Urinary bladder (tissue), 4 donors: ENCODE data around the gene IQSEC1. TPM values are rescaled to one million over a fixed set of nuclear protein-coding genes. Genes with fewer than 3 reads are reported as not detected.

Source experiments
- DNase-seq: peaks from one replicate; pipeline ENCODE4 v3.0.0-alpha.2; 2015; ENCODE audit errors: extremely low spot score
- H3K27ac ChIP-seq: one replicate; pipeline ENCODE4 v1.5.1; 2013; ENCODE audit warnings: low read depth, mild to moderate bottlenecking, moderate library complexity
- H3K36me3 ChIP-seq: one replicate; pipeline ENCODE4 v1.6.1; 2013; ENCODE audit warnings: mild to moderate bottlenecking, moderate library complexity; ENCODE audit not compliant: insufficient read depth
- H3K4me1 ChIP-seq: one replicate; pipeline ENCODE4 v1.6.1; 2013; ENCODE audit warnings: mild to moderate bottlenecking, moderate library complexity; ENCODE audit not compliant: insufficient read depth
- H3K4me3 ChIP-seq: one replicate; pipeline ENCODE4 v1.5.1; 2013; ENCODE audit warnings: low read depth, low read length
- WGBS: extraction: QIAGEN DNeasy Blood & Tissue Kit; methylation state at CpG from one replicate; pipeline ENCODE4 v1.1.7; 2013; 5-methylcytosine and 5-hydroxymethylcytosine counted together
- polyA plus RNA-seq: library from polyadenylated mRNA; stranded (reverse); fragments of 200-250 nt; gene quantifications from one replicate; pipeline ENCODE4 v1.2.3, GENCODE V29; 2013
- total RNA-seq: library from RNA; depleted of rRNA; stranded (reverse); fragments of >200 nt; gene quantifications from one replicate; pipeline ENCODE4 v1.2.3, GENCODE V29; 2014
- donor health status: healthy with polysubstance abuse.
- donor health status: healthy.

IQSEC1 gene
- total and polyA plus RNA-seq, 2 donors: 24.4 to 27.8 TPM

GRCh38 chr3:12929801-12930200 is 143.4 kb downstream of the IQSEC1 start:
- Histone ChIP-seq H3K36me3 (no peaks in the 10 kb centered on the region), H3K4me3 (no peak overlapping the region), H3K27ac (no peak overlapping the region), H3K4me1 (no peaks in the 10 kb centered on the region)
- 90% methylated on average over 6 of the region's 6 CpGs for WGBS
- no peak for DNase-seq

DNA sequence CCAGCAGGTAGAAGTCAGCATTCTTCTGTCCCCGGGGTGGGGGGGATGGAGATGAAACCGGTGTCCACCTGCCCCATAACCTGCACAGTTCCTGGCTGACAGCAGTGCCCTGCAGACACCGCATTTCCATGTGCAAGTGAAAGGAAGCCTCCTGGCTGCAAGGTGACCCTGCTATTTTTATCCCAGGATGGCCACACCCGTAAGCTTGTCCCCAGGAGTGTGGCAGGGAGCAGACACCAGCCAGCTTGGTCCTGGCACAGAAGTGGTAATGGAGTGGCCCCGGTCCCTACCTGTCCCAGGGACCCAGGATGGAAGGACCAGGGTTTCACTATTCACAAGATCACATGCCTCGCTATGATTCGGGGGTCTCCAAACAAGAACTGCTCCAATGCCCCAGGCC is 146.6 kb downstream of the IQSEC1 start:
- WGBS: 90% methylated on average over 7 of the region's 7 CpGs
- no peaks in the 10 kb centered on the region for H3K36me3 ChIP-seq
- no peak overlapping the region for H3K27ac ChIP-seq
- no peak for DNase-seq
- no peaks in the 10 kb centered on the region for H3K4me1 ChIP-seq
- H3K4me3 ChIP-seq: no peak overlapping the region

GRCh38 chr3:12925648-12926047 is 147.6 kb downstream of the IQSEC1 start:
- no peak overlapping the region for H3K4me3 ChIP-seq
- H3K4me1 ChIP-seq: no peaks in the 10 kb centered on the region
- no peak for DNase-seq
- no peaks in the 10 kb centered on the region for H3K36me3 ChIP-seq
- 92% methylated on average over 7 of the region's 7 CpGs for whole genome bisulfite sequencing
- H3K27ac ChIP-seq: no peak overlapping the region

GRCh38 chr3:12924437-12924836 is 148.8 kb downstream of the IQSEC1 start:
- H3K4me3 ChIP-seq: no peak overlapping the region
- DNase-seq: no peak
- WGBS: 87% methylated on average over 22 of the region's 22 CpGs
- H3K4me1 ChIP-seq: no peaks in the 10 kb centered on the region
- no peaks in the 10 kb centered on the region for H3K36me3 ChIP-seq
- H3K27ac ChIP-seq: no peak overlapping the region

GRCh38 chr3:12922881-12923431 is 150.3 kb downstream of the IQSEC1 start:
- Histone ChIP-seq H3K4me3 (no peak overlapping the region), H3K36me3 (no peaks in the 10 kb centered on the region), H3K4me1 (no peaks in the 10 kb centered on the region), H3K27ac (no peak overlapping the region)
- no peak for DNase-seq
- 80% methylated on average over 11 of the region's 11 CpGs for WGBS

- no peaks in the 10 kb centered on the region for H3K36me3 ChIP-seq
These were observed 150.9 kb downstream of the IQSEC1 start for GRCh38 chr3:12922306-12922705.

DNA sequence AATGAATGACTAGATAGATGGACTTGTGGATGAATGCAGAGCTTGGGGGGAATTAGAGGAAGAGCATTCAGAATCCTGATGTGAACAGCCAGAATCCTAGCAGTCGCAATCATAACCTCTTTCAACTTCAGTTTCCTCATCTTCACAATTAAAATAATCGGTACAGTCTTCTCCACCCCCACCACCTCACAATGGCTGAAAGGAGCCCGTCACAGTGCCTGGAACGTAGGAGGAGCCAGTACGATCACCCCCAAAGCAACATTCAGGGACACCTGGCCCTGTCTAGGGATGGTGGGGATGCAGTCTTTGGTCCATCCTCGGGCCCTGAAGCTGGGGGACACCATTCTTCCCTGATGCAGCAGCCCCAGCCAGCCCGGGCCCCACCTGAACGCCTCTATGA is 151.5 kb downstream of the IQSEC1 start:
- H3K27ac ChIP-seq: no peak overlapping the region
- 93% methylated on average over 8 of the region's 8 CpGs for WGBS
- H3K36me3 ChIP-seq: no peaks in the 10 kb centered on the region

More at GRCh38 chr3:12922306-12922705, 150.9 kb downstream of the IQSEC1 start:
- 70% methylated on average over 7 of the region's 7 CpGs for WGBS
- Histone ChIP-seq H3K27ac (no peak overlapping the region), H3K4me3 (no peak overlapping the region), H3K4me1 (no peaks in the 10 kb centered on the region)
- DNase-seq: no peak

GRCh38 chr3:12920967-12921366 is 152.3 kb downstream of the IQSEC1 start:
- Histone ChIP-seq H3K4me3 (no peak overlapping the region), H3K27ac (no peak overlapping the region), H3K36me3 (no peaks in the 10 kb centered on the region), H3K4me1 (no peaks in the 10 kb centered on the region)
- DNase-seq: no peak
- 91% methylated on average over 9 of the region's 9 CpGs for WGBS

More for the DNA sequence above, 151.5 kb downstream of the IQSEC1 start:
- Histone ChIP-seq H3K4me1 (no peaks in the 10 kb centered on the region), H3K4me3 (no peak overlapping the region)
- DNase-seq: no peak

- no peak overlapping the region for H3K27ac ChIP-seq
- H3K4me1 ChIP-seq: no peaks in the 10 kb centered on the region
- H3K4me3 ChIP-seq: no peak overlapping the region
- no peak for DNase-seq
- no peaks in the 10 kb centered on the region for H3K36me3 ChIP-seq
- WGBS: 88% methylated on average over 10 of the region's 10 CpGs
These were observed 154.0 kb downstream of the IQSEC1 start for GRCh38 chr3:12919205-12919604.

GRCh38 chr3:12918231-12918630 is 155.0 kb downstream of the IQSEC1 start:
- Histone ChIP-seq H3K4me3 (no peak overlapping the region), H3K4me1 (no peaks in the 10 kb centered on the region), H3K36me3 (no peaks in the 10 kb centered on the region), H3K27ac (no peak overlapping the region)
- DNase-seq: no peak
- WGBS: 79% methylated on average over 3 of the region's 3 CpGs

GRCh38 chr3:12916159-12916558 is 157.1 kb downstream of the IQSEC1 start:
- Histone ChIP-seq H3K4me1 (no peaks in the 10 kb centered on the region), H3K4me3 (no peak overlapping the region), H3K36me3 (no peaks in the 10 kb centered on the region), H3K27ac (no peak overlapping the region)
- DNase-seq: no peak
- 76% methylated on average over 9 of the region's 9 CpGs for WGBS

GRCh38 chr3:12914088-12914487 is 159.1 kb downstream of the IQSEC1 start:
- Histone ChIP-seq H3K4me1 (no peaks in the 10 kb centered on the region), H3K4me3 (no peak overlapping the region), H3K27ac (no peak overlapping the region), H3K36me3 (no peaks in the 10 kb centered on the region)
- DNase-seq: no peak
- 97% methylated on average over 7 of the region's 7 CpGs for WGBS

GRCh38 chr3:12911881-12912415 is 161.3 kb downstream of the IQSEC1 start:
- DNase-seq: no peak
- Histone ChIP-seq H3K4me1 (no peaks in the 10 kb centered on the region), H3K27ac (no peak overlapping the region), H3K4me3 (no peak overlapping the region), H3K36me3 (no peaks in the 10 kb centered on the region)
- WGBS: 90% methylated on average over 15 of the region's 15 CpGs

- no peak overlapping the region for H3K4me3 ChIP-seq
- 91% methylated on average over 8 of the region's 8 CpGs for WGBS
- no peak for DNase-seq
- no peaks in the 10 kb centered on the region for H3K36me3 ChIP-seq
- H3K27ac ChIP-seq: no peak overlapping the region
- H3K4me1 ChIP-seq: no peaks in the 10 kb centered on the region
These were observed 162.7 kb downstream of the IQSEC1 start for GRCh38 chr3:12910356-12911099.
